22Rv1 (cell line): ENCODE data around the gene PSMD11.

ENCODE experiments used
- H3K27ac ChIP-seq: fragments of 450-650 bp; 2 replicates; pipeline ENCODE4 v1.5.1; 2017
- CTCF ChIP-seq: fragments of 450-650 bp; IDR thresholded peaks from 2 replicates; pipeline ENCODE4 v1.5.1; 2017; ENCODE audit warnings: mild to moderate bottlenecking
- ZFX ChIP-seq: fragments of 450-650 bp; IDR thresholded peaks from 2 replicates; pipeline ENCODE4 v1.6.1; 2017; ENCODE audit warnings: antibody characterized with exemption, borderline replicate concordance

Gene PSMD11

DNA sequence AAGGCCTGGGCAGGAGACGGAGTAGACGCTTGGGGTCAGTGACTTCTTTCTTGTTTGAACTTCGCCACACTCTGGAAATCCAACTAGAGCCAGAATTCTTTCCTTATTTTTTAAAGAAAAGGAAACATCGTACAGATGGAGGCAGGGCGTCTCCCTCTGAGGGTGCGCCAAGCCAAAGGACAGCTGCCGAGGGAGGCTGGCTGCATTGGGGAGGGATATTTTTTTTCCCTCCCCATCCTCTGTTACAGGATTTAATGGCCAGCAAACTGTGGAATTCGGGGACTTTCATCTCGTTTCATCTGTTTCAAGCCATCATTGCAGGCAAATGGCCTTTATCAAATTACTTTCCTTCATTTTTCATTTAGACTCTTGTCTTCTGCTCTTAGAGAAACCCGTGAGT, 58.4 kb downstream of the PSMD11 start:
- no peak for TF ChIP-seq CTCF
- no peak for TF ChIP-seq ZFX
- H3K27ac ChIP-seq: no peak overlapping the region

DNA sequence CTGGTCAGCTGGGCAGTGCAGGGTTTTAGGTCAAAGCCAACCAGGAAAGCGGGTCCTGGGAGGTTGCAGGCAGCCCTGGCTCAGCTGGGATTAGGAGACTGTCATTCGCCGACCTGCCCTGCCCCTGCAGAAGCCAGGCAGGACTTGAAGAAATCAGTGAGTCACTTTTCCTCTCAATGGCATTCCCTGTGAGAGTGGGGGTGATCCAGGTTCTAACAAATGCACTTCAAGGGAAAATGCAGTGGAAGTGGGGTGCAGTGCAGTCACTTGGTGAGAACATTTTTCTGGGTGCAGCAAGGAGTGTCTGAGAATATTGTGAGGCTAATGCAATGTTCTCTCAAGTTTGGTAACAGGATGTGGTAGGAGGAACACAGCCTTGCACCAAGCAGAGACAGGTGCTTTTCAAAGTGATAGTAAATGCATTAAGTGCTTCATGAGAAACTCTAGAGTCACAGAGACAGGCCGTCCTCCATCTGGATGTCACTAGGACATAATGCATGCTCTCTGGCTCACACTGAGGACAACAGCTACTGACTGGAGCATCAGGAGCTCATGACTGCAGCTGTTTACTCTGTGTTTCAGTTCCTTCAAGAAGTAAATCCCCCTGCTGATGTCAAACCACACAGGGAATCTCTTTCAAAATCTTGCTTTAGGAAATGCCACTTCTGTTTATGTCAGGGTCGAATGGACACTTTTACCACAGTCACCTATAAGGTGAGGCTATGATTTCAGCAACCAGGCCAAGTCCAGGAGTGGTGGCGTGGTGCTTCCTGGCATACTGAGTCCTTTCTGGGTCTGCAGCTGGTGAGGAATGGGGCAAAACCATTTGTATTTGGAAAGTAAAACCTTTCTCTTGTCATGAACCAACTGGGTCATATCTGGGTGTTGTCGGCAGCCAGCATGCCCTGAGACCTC, 59.2 kb downstream of the PSMD11 start:
- H3K27ac ChIP-seq: no peak overlapping the region
- TF ChIP-seq ZFX (no peak), CTCF (no peak)

- TF ChIP-seq CTCF (no peak), ZFX (no peak)
- no peak overlapping the region for H3K27ac ChIP-seq
Measured at GRCh38 chr17:32504166-32504990, 60.1 kb downstream of the PSMD11 start.

DNA sequence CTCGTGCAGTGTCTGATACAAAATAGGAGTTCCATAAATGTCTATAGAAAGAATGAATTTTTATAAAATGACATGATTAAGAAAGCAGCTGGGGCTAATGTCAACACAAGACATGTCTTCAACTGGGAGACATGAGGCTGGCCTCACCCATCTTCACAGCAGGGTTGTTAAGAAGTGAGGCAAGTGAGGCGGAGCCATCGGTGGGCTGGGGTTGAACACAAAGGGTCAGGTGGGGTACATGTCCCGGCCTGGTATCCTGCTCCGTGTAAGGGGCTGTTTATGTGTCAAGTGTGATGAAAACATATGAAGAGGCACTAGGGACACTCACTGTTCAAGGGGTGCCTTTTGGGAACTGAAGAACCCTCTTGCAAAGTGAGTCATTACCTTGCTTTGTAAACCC, 64.6 kb downstream of the PSMD11 start:
- H3K27ac ChIP-seq: no peak overlapping the region
- TF ChIP-seq CTCF (no peak), ZFX (no peak)

DNA sequence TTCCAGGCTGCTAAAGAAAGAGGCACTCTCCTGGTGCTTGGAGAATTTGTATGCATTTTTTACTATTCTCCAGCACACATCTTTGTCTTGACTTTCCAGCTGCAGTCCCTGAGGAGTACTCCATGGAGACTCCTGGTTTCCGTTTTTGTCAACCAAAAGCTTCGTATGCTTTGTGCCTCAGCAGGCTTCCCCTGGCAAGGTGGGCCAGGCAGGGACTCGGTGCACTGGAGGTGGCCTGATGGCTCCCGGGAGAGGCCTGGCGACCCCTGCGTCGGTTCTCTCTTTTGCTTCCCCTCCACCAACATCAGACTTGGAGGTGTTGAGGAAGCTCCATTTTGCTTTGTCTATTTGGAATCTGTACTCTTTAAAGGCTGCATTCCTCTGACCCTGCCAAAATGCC, 66.2 kb downstream of the PSMD11 start:
- no peak overlapping the region for H3K27ac ChIP-seq
- TF ChIP-seq ZFX: no peak
- TF ChIP-seq CTCF: no peak

- H3K27ac ChIP-seq: no peak overlapping the region
- TF ChIP-seq ZFX: no peak
- no peak for TF ChIP-seq CTCF
Measured at GRCh38 chr17:32512328-32512727, 68.0 kb downstream of the PSMD11 start.

- TF ChIP-seq CTCF: no peak
- TF ChIP-seq ZFX: no peak
- no peak overlapping the region for H3K27ac ChIP-seq
Measured at GRCh38 chr17:32513579-32513978, 69.3 kb downstream of the PSMD11 start.
